NCI-H82 treated with DMSO at 0.1 percent for 48 hours (cell line): ENCODE measurements around the gene SCLT1.
A peak's percentile ranks its signal among the peaks of the same experiment; 100 is the strongest.
"Not testable (repeated sequence)": the region's sequence is repeated elsewhere in the genome, so short reads cannot be mapped to it uniquely, and the experiment has no call there.

Source experiments
- DNase-seq: peaks from one replicate; lab custom pipeline; 2025; ENCODE audit not compliant: unreplicated experiment; lab: John Stamatoyannopoulos, UW

Gene SCLT1

DNA sequence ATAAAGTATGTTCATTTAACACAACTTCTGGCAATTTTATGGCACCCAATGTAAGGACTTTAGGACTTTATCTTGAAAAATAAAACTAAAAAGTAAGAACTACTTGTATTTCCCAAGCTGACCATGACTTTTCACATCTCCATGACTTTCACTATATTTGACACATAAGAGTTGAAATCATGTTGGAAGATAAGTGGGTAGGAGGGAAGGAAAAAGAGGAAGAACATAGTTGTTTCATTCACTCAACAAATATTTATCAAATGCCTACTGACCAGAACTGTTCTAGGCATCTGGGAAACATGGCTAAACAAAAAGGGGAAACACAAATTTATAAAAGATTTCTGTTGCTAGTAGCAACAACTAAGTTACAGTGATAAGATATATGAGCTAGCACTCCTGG, 16.0 kb downstream of the SCLT1 start:
- no peak for DNase-seq

- not testable (repeated sequence) for DNase-seq
Measured at GRCh38 chr4:129069537-129069936, 23.8 kb downstream of the SCLT1 start.

GRCh38 chr4:129064717-129065116, 28.6 kb downstream of the SCLT1 start:
- DNase-seq: no peak

DNA sequence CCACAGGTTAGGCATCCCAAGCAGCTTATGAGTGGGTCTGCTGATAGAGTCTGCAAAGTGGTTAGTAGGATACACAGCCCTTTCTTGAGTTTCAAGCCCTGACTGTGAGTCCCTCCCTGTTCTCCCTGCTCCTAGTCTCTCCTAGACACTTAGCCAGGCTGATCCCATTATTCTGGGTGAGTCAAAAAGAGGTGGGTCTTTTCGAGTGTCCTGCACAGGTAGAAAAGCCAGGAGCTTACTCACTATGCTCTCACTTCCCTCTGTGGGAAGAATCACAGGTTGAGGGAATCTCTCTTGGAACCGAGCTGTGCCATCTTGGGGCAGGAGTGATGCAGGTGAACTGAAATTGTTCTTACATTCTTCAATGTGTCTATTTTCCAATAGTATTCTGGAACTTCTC, 29.7 kb downstream of the SCLT1 start:
- no peak for DNase-seq

- no peak for DNase-seq
Measured at GRCh38 chr4:129062580-129062979, 30.8 kb downstream of the SCLT1 start.

DNA sequence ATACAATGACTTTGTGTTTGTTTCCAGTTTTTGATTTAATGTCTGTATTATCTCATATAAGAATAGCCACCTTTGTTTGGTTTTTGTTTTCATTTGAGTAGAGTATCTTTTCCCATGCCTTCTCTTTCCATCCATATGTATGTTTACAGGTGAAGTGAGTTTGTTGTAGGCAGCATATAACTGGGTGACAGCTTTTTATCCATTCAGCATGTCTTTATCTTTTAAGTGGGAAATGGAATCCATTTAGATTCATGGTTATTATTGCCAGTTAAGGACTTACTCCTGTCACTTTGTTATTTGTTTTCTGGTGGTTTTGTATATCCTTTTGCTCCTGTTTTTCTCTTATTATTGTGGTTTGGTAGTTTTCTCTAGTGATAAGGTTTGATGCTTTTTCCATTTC, 34.3 kb downstream of the SCLT1 start:
- DNase-seq: no peak

DNA sequence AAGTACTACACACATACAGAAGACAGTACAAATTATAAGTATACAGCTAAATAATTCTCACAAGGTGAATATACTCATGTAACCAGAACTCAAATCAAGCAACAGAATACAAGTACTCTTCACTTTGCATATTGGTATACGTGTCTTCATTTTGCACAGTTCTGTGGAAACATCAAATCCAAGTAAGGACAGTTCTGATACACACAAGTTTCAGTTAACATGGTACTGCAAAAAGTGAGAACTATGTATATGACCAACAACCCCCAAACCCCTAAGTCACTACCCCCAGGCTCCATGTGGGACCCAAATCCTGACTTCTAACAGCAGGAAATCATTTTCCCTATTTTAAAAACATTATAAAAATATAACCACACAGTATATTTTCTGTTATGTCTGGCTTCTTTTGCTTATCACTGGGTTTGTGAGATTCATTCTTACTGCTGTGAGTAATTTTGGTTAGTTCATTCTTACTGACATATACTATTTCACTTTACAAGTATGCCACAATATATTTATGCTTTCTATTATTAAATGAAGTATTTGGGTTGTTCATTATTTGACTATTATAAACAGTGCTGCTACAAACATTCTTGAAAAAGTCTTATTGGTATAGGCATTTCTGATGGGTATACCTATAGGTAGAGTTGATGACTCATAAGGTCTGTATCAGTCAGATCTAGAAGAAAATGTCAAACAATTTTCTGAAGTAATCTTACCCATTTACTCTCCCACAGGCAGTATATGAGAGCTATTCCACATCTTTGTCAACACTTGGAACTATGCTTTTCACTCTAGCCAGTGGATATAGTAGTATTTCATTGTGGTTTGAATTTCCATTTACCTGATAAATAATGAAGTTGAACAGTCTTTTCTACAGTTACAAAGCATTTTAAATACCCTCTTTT, 47.0 kb downstream of the SCLT1 start:
- DNase-seq: no peak

DNA sequence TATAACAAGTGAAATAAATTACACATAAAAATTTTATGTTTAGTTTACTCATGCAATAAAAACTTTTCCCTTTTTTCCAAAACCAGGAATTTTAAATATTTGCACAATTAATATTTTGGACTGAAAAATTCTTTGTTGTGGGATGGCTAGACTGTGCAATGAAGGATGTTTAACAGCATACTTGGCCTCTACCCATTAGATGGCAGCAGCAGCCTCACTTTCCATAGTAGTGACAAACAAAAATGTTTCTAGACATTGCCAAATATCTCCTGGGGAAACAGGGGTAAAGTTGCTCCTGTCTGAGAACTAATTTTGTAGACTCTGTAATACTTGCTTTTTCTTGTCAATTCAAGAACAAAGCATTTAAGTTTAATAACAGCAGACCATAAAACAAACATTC, 49.8 kb downstream of the SCLT1 start:
- DNase-seq: no peak

DNA sequence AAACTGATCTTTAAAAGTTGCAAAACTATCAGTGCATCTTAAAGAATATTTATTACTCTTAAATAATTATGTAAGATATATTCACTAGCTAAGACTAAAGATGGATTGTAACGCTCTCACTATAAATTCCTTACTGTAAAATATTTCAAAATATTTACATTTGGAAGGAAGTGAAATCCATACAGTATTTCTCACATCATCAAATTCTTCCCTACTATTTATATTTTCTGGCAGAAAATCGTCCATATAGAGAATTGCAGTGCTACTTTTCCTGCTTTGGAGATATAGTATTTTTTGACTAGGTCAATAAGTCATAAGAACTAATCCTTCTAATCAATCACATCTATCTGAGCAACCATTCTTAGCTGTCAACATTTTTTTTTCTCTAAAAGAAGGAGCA, 52.9 kb downstream of the SCLT1 start:
- DNase-seq: no peak

GRCh38 chr4:129037093-129037492, 56.2 kb downstream of the SCLT1 start:
- no peak for DNase-seq

- no peak for DNase-seq
Measured at GRCh38 chr4:129014566-129015509, 78.5 kb downstream of the SCLT1 start.

GRCh38 chr4:129008096-129008495, 85.2 kb downstream of the SCLT1 start:
- no peak for DNase-seq

DNA sequence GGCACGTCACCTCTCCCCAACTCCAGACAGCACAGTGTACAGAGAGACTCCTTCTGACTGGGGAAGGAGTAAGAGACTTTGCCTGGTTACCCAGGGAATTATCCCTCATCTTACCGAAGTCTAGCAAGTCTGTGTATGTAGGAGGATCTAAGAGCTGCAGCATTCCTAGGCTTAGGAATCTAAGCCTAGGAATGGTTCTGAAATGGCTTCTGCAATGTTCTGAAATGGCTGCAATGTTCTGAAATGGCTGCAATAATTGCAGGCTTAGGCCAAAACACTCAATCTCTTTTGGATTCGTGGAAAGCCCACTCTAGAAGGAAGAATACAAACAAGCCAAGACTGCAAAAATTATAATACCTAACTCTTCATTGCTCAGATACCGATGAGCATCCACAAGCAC, 106.4 kb downstream of the SCLT1 start:
- no peak for DNase-seq

DNA sequence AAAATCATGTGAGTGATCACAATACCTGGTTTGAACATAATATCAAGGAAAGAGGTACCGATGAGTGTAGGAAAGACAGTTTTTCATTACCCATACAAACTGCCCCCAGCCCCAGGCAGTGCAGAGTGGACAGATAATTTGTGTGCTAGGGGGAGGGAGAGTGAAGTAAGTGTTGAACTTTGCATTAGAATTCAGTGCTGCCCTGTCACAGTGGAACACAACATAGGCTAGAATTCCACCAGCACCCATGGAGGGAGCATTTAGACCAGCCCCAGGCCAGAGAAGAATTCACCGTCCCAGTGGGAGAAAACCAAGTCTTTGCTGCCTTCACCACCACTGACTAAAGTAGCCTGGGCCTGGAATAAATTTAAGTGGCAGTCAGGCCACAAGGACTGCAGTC, 107.3 kb downstream of the SCLT1 start:
- no peak for DNase-seq

DNA sequence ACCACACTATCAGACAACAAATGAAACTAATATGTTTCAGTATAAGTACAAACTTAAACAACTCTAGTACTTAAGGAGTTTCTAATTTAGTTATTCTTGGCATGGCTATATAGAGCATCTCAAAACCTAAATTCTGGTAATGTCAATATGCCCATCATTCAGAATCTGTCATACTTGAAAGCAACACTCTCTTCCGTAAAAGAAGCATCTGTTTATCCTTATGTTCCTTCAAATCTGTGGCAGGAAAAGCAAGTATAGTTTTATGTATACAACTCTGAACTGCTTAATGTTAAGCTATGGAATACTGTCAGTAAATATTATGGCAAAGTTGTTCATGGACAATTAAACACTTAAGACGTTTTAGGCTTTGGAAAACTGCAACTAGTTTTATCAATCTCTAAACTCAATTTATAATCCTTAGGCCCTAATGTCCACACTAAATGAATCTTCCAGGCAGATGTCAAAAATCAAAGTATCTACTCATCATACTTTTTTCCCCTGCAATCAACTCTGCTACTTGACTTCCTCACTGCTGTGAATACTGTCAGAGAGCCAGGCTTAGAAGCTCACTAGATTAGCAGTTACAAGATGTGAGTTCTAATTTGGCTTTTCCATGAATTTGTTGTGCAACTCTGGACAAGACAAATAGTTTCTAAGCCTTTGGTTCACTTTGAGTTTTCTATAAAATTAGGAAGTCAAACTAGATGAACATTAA, 109.4 kb downstream of the SCLT1 start:
- DNase-seq: no peak

DNA sequence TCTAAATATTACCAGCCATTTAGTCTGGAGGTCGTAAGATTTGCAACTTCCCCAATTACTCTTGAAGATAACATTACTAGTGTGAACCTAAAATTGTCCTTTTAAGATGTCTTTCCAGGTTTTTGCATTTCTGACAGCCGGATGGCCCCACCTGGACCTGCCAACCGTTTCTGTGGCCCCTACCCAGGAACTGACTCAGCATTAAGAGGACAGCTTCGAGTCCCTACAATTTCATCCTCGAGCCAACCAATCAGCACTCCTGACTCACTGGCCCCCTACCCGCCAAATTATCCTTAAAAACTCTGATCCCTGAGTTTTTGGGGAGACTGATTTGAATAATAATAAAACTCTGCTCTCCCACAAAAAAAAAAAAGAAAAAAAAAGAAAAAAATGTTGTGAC, 112.0 kb downstream of the SCLT1 start:
- no peak for DNase-seq

DNA sequence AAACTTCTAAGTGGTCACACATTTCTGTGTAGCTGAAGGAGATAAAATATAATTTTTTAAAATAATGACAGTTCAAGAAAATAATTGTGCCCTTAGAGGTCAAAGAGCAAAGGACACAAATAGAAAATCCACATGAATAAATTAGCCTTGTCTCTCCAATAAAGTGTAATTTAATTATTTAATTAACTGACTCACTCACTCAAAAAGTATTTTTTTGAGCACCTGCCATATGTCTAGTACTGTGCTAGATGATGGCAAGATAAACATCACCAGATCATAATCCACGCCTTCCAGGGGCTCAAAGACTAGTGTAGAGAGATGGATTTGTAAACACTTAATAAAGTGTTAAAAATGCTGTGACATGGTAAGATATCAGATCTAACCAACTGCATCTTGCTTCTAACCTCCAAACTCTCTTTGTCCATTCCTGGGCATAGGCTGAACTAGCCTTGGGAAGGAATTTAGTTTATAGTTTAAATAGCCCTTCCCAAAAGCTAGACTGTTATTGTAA, 112.5 kb downstream of the SCLT1 start:
- DNase-seq: peak; percentile 1

GRCh38 chr4:128979934-128980333, 113.4 kb downstream of the SCLT1 start:
- no peak for DNase-seq

GRCh38 chr4:128978985-128979384, 114.4 kb downstream of the SCLT1 start:
- DNase-seq: no peak

GRCh38 chr4:128974136-128974581, 119.2 kb downstream of the SCLT1 start:
- DNase-seq: no peak

GRCh38 chr4:128973384-128973783, 120.0 kb downstream of the SCLT1 start:
- DNase-seq: no peak
